Stimulated activated CD8-positive, alpha-beta memory T cell treated with anti-CD3 and anti-CD28 coated beads, Interleukin-4, amount 100 ng/mL, for 4 hours (primary cell): ENCODE measurements around the gene OTOGL.
"Not testable (repeated sequence)": the region's sequence is repeated elsewhere in the genome, so short reads cannot be mapped to it uniquely, and the experiment has no call there.

Experiments used
- DNase-seq, 2 donors: peaks; one replicate each; pipeline ENCODE4 v3.0.0-alpha.2; 2020; ENCODE audit warnings: low read depth in 2 of 2, low spot score in 1 of 2

Gene OTOGL

DNA sequence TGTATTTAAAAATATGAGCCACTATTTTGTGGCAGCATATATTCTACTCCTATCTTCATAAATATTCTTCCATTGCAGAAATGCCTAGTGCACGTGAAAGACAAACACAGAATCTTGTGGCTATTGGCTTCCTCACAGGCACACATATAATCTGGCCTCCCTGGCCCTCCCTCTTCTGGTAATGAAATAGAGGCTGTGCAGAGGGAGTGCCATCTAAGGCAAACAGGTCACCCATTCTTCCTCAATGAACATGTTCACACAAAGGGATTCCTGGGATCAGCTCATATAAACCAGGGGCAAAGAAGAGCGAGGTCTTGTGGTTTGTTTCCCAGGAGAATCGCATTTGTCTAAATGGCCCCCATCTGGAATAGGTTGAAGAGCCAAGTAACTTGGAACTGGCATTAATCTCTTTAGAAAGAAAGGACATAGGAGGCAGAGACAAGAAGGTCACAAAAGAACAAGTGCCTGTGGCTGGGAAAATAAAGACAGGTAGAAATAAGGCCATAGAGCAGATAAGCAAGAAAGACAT, 173.1 kb downstream of the OTOGL start:
- DNase-seq, result no peak

DNA sequence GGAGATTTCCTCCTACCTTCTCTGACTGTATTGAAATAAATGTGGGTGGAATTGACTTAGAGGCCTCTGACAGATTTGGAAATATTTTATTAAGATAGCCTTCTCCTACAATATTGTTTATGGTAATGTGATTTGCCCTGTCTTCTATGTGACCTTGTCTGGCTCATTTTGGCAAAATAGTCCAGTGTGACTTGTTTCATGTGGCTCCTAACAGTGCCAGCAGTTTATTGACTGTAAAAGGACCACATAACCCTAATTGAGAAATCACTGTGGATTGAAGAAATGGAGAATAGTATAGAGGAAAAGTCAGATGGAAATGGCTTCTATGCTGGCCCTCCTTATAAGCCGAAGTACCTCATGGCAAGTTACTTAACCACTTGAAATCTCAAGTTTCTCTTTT, 173.8 kb downstream of the OTOGL start:
- DNase-seq, result no peak

DNA sequence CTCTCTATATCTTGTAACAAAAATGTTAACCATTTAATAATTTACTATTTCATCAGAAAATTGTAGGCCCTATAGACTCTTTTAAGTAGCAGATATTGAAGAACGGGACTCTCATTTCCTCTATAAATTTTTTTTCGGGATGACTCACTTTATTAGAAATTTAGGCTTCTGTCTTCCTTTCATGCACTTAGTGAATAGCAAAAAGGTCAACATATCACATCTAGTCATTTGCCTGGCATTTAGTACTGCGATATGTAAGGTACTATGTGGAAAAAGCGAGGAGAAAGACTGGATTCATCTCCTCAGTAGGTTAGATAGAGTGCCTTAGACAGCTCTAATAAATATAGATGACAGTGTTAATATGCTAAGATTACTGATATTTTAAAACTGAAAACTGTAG, 178.4 kb downstream of the OTOGL start:
- DNase-seq, result no peak

DNA sequence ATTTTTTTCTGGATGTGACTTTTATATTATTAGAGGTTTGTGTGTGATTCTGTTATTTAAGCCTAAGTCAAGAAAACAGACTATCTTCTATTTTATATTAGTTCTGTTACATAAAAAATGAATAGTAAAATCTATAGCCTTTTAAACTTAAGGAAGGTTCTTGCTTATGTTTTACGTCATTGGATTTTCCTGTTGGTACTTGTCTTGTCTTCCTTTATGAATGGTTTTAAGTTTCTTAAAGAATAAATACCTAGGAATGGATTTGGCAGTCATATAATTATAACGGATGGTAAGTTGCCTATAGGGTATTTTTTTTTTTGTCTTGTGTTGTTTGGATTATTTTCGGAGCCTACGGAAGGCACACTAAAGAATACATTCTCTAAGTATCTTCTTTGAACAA, 182.9 kb downstream of the OTOGL start:
- no peak for DNase-seq

DNA sequence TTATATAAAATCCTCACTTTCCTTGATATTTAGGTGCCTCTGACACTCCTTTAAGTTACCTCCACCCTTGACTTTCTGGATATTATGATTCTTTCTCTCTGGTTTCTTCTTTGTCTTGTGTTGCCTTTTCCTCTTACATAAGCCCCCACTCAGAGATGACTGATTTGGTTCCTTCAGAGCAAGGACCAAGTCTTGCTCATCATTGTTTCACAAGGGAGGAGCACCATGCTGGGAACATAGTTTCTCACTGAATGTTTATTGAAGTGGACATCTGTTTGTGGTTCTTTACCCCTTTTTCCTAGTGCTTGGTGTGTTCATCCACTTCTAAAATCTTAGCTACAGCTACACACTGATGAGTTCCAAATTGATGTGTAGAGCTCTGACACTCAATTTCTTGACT, 183.4 kb downstream of the OTOGL start:
- DNase-seq, result no peak

DNA sequence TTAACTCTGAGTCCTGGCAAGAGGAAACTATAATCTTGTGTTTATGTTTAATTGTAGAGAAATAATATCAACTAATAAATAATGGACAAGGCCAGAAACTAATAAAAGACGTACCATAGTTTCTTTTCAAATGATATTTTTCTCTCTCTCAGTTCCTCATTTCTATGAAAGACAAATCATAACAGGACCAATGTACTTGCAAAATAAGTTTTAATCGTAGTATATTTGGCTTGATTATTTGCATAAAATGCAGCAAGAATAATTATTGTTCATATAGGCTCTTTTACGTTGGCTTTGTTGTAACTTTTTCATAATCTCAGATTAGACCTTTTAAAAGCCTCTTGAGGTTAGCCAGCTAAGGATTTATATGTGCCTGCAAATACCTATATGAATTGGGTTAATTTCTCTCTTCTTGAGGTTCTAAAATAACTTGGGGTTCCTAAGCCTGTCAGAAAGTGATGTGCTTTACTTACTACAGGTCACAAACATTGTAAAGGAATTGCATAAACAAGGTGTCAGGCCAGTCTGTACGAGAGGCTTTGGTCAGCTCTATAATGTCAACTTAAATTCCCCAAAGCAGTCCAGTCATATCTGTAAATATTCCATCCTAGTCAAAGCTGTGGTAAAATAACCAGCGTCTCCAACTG, 191.9 kb downstream of the OTOGL start:
- DNase-seq, result no peak

DNA sequence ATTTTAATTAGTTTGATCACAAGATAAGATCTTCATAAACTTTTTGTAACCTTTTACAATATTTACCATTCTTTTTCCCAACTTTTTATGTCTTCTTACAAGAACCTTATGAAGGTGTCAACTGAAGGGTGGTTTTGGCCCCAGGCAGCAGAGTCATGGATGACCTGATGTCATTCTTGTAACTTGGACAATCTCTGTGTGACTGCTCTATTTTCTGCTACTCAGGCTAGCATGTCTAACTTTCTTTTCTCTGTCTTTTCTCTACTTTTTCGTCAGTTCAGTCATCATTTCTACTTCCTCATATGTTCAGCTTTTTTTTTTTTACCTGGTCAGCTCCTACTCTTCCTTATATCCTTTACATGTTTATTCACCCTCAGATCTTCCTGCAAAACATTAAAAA, 194.0 kb downstream of the OTOGL start:
- DNase-seq, result no peak

DNA sequence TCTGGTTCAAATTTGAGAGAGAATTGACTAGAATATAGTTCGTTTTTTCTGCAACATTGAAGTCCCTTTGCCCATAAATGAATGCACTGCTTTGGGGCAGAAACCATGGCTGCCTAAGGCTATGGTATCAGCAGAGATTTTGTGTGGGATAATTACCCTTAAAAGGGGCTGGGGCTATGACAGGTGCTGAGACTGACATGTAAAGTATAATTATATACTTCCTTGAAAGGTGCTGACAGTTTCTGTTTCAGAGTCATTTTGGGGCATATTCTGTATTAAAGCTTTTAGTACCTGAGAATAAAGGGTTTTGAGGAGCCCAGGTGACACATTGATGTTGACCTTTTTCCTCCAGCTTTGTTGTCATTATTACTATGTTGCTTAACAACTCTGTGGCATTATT, 194.4 kb downstream of the OTOGL start:
- no peak for DNase-seq

DNA sequence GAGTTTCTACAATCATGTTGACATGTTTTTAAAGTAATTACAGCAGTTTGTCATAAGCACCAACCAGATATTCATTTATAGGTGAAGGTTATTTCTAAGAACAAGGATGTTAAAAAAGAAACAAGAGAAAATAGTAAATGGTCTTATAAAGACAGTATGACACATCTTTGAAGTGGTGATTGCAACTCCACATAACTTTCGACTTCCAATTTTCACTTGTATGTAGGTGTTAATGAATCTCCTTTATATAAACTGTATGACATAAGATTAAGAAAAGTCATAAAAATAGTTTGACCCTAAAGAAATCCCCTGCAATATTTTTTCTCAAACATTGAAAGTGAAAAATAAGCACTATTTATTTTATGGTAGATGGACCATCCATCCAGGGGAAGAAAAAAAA, 199.9 kb downstream of the OTOGL start:
- DNase-seq, result no peak

DNA sequence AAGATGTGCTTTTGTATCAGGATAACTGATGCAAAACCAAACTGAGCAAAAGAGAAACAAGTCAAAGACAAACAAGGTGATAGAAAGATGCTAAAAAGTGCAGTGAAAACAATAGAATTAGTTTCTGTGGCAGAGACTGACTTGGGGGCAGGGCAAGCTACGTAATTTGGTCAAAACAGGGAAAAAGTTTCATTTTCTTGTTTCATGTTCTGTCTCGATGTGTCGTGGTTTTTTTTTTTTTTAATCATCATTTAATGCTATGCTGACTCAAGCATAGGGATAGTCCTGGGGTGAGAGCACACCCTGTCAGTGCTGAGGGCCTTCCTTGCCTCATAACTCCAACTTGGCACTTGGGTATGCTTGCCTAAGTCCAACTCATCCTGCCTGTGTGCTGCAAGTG, 200.6 kb downstream of the OTOGL start:
- no peak for DNase-seq

DNA sequence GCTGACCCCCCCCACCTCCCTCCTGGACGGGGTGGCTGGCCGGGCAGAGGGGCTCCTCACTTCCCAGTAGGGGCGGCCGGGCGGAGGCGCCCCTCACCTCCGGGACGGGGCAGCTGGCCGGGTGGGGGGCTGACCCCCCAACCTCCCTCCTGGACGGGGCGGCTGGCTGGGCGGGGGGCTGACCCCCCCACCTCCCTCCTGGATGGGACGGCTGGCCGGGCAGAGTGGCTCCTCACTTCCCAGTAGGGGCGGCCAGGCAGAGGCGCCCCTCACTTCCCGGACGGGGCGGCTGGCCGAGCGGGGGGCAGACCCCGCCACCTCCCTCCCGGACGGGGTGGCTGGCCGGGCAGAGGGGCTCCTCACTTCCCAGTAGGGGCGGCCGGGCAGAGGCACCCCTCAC, 208.1 kb downstream of the OTOGL start:
- DNase-seq, result not testable (repeated sequence)

DNA sequence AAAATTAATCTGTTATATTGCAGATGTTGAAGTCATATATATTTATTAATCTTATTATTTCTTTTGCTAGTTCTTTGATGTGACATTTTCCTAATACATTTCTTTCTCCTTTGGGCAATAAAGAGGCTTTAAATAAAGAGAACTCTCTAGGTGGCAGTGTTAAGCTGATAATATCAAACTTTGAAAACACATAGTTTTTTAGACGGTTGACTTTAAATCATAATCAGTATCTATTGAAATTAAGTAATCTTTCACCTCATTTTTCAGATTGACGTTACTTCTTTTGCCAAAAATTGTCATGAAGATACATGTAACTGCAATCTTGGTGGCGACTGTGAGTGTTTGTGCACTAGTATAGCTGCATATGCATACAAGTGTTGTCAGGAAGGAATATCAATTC, 213.9 kb downstream of the OTOGL start:
- no peak for DNase-seq

DNA sequence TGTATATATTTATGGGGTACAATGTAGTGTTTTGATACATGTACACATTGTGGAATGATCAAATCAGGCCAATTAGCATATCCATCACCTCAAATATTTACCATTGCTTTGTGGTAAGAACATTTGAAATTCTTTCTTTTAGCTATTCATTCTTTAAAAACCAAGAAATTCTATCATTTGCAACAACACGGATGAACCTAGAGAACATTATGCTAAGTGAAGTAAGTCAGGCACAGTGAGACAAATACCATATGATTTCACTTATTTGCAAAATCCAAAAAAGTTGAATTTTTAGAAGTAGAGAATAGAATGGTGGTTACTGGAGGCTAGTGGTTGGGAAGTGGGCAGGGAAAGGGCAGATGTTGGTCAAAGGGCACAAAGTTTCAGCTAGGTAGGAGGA, 215.4 kb downstream of the OTOGL start:
- no peak for DNase-seq

DNA sequence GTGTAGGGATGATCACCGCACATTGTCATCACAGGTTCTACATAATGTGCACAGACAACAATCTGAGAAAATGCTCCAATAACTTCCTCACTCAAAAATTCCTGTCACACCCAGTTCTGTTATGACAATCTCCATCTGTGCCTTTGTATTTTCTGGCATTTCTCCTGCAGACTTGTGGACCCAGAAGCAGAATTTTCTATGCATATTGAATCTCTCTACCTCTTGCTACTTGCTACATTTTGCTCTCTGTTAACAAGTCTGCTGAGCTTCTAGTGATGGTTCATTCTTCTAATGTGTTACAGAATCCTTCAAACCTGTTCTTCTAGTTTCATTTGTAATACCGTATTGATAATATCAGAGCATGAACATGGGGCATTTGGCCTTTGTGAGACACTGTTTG, 216.9 kb downstream of the OTOGL start:
- DNase-seq, result no peak

DNA sequence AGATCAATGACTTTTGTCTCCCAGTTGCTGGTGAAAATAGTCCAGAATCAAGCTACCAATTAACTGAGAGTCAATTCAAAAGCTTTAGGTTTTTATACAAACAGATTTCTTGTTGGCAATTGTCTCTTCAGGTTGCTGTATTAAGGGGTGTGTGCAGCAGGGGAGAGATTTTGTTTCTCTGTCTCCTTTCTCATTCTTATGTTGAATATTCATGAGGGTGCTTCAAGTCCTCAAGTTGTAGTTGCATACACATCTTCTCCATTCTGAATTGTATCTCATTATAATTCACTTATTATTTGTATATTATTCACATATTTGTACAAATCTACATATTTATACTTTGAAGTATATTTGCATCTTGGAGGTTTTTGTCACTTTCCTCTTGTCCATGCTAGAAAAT, 218.0 kb downstream of the OTOGL start:
- no peak for DNase-seq

DNA sequence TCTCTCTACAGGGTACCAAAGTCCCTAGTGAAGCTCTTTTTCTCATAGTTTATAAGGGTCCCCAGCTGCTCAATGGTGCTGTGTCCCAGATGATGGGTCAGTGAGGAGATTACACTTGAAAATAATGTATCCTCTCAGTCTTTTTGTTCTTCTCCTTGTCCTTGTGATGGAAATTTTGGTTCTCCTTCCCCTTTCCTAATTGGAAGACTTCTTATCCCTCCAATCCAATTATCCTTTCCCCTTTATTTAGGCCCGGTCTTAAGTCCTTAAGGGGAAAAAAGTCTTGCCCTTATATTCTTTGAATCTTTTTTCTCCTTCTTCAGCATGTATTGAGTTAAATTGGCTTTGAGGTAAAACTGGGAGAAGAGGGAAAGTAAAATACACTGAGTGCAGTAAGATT, 218.6 kb downstream of the OTOGL start:
- DNase-seq, result no peak

DNA sequence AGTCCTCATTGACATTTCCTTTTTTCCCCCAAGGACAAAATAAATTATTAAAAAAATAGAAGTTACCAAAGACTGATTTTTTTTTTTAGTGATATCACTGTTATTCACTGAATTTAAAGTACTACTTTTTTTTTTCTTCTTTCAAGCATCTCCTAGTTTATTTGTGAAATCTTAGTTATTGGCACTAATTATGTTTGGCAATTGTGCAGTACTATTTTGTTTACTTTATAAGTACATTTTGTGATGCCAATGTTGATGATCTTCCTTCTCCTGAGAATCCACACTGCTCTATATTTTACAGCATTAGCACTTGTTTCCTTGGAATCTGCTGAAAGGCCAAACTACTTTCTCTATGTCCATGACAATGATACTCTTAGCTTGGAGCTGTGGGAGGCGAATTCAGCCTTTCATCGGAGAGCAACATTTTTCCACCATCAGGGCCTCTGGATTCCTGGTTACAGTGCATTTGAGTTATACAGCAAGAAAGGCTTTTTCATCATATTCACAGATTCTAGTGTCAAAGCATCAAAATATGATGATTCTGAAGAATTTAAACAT, 220.9 kb downstream of the OTOGL start:
- DNase-seq, result no peak

DNA sequence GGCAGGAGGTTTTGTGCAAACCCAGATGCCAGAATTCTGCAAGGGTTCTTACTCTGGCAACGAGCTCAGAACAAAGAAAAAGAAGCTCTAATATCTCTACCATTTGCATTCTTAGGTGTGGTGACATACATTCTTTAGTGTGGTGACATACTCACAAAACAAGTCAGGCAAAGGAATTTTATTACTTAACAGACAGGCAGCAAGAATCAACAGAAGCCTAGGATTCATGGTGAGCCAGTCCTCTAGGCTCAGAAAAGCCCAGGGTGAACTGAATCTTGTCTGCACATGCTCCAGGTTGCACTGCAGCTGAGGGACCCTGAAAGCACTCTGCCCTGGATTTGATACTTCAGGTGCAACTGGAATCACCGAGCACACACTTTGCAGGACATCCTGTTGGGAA, 222.3 kb downstream of the OTOGL start:
- no peak for DNase-seq

DNA sequence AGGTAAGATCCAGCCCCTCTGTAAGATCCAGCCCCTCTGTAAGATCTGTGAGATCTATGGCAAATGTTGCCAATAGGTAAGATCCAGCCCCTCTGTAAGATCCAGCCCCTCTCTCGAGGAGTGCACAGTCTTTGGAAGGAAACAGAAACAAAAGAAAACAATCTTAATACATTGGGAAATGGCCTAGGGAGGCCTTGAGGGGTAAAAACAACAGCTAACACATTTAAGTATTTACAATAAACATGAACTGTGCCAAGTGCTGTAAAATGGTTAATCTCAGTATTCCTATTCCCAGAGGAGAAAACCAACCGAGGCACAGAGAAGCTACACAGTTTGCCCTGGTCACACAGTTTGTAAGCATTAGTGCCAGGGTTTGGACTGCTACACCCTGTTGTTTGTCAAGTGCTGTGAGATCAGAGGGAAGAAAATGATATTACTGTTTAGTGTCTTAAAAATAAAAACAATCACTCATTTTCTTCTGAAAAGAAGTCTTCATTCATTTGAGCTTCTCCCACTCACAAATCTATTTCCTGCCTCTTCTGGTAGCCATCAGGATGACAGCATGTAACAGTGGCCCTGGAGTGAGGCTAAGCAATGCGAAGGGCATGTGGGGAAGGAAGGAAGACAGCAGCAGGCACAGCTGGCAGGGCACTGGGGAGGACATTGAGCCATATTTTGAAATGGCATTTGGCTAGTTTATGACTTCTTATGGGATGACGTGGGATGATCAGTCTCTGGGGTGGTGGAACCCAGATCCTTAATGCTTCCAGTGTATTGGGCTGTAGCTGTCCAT, 226.0 kb downstream of the OTOGL start:
- DNase-seq, result no peak

DNA sequence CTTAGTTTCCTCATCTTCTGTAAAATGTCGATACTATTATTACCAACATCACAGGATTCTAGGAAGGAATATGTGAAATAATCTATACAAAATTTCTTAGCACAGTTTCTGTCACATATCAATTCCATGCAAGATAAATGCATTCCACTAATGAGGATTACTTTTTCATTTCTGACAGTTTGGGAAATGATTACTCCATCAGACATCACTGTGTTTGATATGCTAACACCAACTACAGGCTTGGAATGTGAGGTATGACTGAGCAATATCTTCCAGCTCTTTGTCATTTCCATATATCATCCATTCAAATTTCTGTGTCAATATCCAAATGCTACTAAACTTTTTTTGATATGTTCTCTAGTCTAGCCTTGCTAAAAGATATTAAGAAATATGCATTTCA, 233.5 kb downstream of the OTOGL start:
- DNase-seq, result no peak

DNA sequence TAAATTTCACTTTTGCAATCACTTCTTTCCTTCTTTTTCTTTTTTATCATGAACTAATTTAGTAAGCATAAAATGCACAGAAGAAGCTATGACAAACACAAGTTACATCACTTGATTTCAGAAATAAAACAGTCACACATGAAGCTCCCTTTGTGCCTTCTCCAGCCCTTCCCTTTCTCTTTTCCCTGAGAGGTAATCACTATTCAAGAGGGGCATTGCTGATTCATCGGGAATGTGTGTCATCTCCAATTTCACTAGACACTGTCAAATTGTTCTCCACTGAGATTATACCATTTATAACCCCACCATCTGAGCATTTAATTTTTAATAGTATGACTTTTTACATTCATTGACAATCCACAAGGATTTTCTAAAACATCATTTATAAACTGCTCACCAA, 253.1 kb downstream of the OTOGL start:
- no peak for DNase-seq

DNA sequence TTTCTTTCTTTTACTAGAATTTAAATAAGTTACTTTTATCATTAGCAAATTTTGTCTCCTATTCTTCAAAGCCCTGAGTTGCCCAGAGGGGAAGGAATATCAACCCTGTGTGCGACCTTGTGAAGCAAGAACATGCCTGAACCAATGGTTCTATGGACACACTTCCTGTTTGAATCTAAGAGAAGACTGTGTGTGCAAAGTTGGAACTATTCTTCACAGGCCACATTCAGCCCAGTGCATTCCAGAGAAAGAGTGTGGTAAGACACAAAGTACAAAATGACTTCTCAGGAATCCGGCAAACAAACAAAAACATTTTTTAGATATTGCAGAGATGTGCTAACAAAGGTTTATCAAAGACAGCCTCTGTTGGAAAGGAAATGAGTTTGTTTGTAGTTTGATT, 253.9 kb downstream of the OTOGL start:
- DNase-seq, result no peak

DNA sequence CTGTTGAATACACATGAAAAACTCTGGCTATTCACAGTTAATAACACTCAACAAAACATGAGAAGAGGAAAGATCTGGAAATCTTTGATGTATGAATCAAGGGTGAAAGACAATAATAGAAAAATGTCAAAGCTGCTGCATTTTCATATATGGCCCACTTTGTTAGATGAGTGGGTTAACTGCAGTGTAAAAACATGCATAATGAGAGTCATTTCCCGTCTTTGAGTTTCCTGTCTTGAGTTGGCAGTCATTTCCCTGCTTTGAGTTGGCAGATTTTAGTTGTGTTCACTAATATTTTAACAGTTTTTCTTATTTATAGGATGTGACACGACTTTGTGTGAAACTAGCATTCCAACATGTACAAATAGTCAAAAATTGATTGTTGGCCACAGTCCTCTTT, 256.8 kb downstream of the OTOGL start:
- no peak for DNase-seq
